Esophagus squamous epithelium (tissue), 4 donors: ENCODE measurements around the gene GAN.

Experiments
- CTCF ChIP-seq, 6 experiments: fragments of 450-650 bp in 4 of 6; fragments of 200-600 bp in 2 of 6; sonication (generic) in 2 of 6; IDR thresholded peaks; one replicate each; pipeline ENCODE4 v1.5.1; 2016 to 2019; ENCODE audit warnings: antibody characterized with exemption in 6 of 6, mild to moderate bottlenecking in 4 of 6, moderate library complexity in 4 of 6
- POLR2A ChIP-seq, 4 donors: fragments of 450-650 bp; IDR thresholded peaks; one replicate each; pipeline ENCODE4 v1.6.1; 2017; ENCODE audit warnings: antibody characterized with exemption in 4 of 4, mild to moderate bottlenecking in 4 of 4, moderate library complexity in 3 of 4

- TF ChIP-seq CTCF (IDR thresholded peaks at IDR 0.05) (no peak), POLR2A (IDR thresholded peaks at IDR 0.05) (no peak)
Observed at GRCh38 chr16:81432937-81433557, 118.3 kb downstream of the GAN start.
